Measurements from ENCODE around the gene LARP4. TPM values are rescaled to one million over a fixed set of nuclear protein-coding genes. Genes with fewer than 3 reads are reported as not detected.

The LARP4 gene
- polyA plus RNA-seq, 1 donor from 2014 or later = 17.8 TPM

DNA sequence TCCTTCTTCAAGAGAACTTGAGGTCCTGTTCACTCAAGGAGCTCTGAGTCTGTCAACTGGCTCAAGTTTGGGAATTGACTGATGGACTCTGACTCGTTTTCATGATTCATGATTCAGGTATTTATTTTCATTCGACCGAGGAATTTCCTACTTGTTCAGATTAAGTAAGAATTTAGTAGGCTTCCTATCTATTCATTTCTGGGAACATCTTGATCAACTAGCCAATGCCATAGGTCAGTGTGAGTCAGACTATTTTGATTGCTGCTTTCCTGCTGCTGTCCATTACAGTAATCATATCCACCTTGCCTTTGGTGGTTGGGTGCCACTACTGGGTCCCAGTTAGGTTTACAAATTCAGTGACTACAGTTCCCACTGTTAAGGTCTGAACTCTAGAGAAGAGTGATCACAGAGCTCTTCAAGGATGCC is 10.4 kb upstream of the LARP4 start:
- H3K9ac ChIP-seq (ENCODE audit: low read length) = no peak overlapping the region
- no peak overlapping the region for H2AFZ ChIP-seq (ENCODE audit: low read depth, low read length)
- TF ChIP-seq, protein P1, sequence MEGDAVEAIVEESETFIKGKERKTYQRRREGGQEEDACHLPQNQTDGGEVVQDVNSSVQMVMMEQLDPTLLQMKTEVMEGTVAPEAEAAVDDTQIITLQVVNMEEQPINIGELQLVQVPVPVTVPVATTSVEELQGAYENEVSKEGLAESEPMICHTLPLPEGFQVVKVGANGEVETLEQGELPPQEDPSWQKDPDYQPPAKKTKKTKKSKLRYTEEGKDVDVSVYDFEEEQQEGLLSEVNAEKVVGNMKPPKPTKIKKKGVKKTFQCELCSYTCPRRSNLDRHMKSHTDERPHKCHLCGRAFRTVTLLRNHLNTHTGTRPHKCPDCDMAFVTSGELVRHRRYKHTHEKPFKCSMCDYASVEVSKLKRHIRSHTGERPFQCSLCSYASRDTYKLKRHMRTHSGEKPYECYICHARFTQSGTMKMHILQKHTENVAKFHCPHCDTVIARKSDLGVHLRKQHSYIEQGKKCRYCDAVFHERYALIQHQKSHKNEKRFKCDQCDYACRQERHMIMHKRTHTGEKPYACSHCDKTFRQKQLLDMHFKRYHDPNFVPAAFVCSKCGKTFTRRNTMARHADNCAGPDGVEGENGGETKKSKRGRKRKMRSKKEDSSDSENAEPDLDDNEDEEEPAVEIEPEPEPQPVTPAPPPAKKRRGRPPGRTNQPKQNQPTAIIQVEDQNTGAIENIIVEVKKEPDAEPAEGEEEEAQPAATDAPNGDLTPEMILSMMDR (IDR thresholded peaks at IDR 0.05; ENCODE audit: poor library complexity, severe bottlenecking) = no peak
- TF ChIP-seq POLR2AphosphoS5 (IDR thresholded peaks at IDR 0.05) = no peak
- TF ChIP-seq EP300 (conservative IDR thresholded peaks at IDR 0.05; ENCODE audit: poor library complexity, severe bottlenecking) = no peak
- TF ChIP-seq, protein P2, sequence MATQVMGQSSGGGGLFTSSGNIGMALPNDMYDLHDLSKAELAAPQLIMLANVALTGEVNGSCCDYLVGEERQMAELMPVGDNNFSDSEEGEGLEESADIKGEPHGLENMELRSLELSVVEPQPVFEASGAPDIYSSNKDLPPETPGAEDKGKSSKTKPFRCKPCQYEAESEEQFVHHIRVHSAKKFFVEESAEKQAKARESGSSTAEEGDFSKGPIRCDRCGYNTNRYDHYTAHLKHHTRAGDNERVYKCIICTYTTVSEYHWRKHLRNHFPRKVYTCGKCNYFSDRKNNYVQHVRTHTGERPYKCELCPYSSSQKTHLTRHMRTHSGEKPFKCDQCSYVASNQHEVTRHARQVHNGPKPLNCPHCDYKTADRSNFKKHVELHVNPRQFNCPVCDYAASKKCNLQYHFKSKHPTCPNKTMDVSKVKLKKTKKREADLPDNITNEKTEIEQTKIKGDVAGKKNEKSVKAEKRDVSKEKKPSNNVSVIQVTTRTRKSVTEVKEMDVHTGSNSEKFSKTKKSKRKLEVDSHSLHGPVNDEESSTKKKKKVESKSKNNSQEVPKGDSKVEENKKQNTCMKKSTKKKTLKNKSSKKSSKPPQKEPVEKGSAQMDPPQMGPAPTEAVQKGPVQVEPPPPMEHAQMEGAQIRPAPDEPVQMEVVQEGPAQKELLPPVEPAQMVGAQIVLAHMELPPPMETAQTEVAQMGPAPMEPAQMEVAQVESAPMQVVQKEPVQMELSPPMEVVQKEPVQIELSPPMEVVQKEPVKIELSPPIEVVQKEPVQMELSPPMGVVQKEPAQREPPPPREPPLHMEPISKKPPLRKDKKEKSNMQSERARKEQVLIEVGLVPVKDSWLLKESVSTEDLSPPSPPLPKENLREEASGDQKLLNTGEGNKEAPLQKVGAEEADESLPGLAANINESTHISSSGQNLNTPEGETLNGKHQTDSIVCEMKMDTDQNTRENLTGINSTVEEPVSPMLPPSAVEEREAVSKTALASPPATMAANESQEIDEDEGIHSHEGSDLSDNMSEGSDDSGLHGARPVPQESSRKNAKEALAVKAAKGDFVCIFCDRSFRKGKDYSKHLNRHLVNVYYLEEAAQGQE (IDR thresholded peaks at IDR 0.05; ENCODE audit: borderline replicate concordance) = no peak
- TF ChIP-seq TAF1 (IDR thresholded peaks at IDR 0.05; ENCODE audit: low read depth) = no peak
- no peak overlapping the region for H3K27ac ChIP-seq (ENCODE audit: low read length)
- no peak overlapping the region for H3K4me3 ChIP-seq (ENCODE audit: low read length)
- H3K27me3 ChIP-seq (ENCODE audit: insufficient read depth, low read depth, low read length) = no peaks in the 10 kb centered on the region
- H4K20me1 ChIP-seq (ENCODE audit: insufficient read depth) = no peaks in the 10 kb centered on the region
- no peaks in the 10 kb centered on the region for H3K9me2 ChIP-seq (ENCODE audit: insufficient read depth, low read length)
- no peaks in the 10 kb centered on the region for H3K36me3 ChIP-seq (ENCODE audit: insufficient read depth, low read length)
- no peak overlapping the region for H3K4me2 ChIP-seq (ENCODE audit: low read length)
- no peaks in the 10 kb centered on the region for H3F3A ChIP-seq (ENCODE audit: insufficient read depth, low read length, poor library complexity, severe bottlenecking)
- no peaks in the 10 kb centered on the region for H3K79me2 ChIP-seq (replicated peaks; ENCODE audit: insufficient read depth, low read length)
- no peaks in the 10 kb centered on the region for H3K9me3 ChIP-seq (ENCODE audit: low read length)

DNA sequence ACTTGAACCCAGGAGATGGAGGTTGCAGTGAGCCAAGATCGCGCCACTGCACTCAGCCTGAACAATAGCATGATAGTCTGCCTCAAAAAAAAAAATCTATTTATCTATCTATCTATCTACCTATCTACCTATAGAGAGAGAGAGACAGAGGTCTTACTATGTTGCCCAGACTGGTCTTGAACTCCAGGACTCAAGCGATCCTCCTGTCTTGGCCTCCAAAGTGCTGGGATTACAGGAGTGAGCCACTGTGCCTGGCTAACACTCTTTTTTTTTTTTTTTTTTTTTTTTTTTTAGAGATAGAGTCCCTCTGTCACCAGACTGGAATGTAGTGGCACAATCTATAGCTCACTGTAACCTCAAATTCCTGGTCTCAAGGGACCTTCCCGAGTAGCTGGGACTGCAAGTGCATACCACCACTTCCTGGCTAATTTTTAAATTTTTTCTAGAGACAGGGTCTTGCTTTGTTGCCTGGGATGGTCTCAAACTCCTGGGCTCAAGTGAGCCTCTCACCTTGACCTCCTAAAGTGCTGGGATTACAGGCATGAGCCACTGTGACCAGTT is 6.1 kb upstream of the LARP4 start:
- Histone ChIP-seq H3K9ac (ENCODE audit: low read length) (no peak overlapping the region), H2AFZ (ENCODE audit: low read depth, low read length) (no peak overlapping the region), H3K4me3 (ENCODE audit: low read length) (no peak overlapping the region)

More for the DNA sequence above, 6.1 kb upstream of the LARP4 start:
- Histone ChIP-seq H3K27ac (ENCODE audit: low read length) (no peak overlapping the region), H3F3A (ENCODE audit: insufficient read depth, low read length, poor library complexity, severe bottlenecking) (no peaks in the 10 kb centered on the region), H3K9me3 (ENCODE audit: low read length) (no peaks in the 10 kb centered on the region), H3K9me2 (ENCODE audit: insufficient read depth, low read length) (no peaks in the 10 kb centered on the region), H3K27me3 (ENCODE audit: insufficient read depth, low read depth, low read length) (no peaks in the 10 kb centered on the region), H3K79me2 (replicated peaks; ENCODE audit: insufficient read depth, low read length) (no peaks in the 10 kb centered on the region), H3K36me3 (ENCODE audit: insufficient read depth, low read length) (no peaks in the 10 kb centered on the region), H4K20me1 (ENCODE audit: insufficient read depth) (no peaks in the 10 kb centered on the region), H3K4me2 (ENCODE audit: low read length) (no peak overlapping the region)
- TF ChIP-seq TAF1 (IDR thresholded peaks at IDR 0.05; ENCODE audit: low read depth) (no peak), EP300 (conservative IDR thresholded peaks at IDR 0.05; ENCODE audit: poor library complexity, severe bottlenecking) (no peak), MXI1 (conservative IDR thresholded peaks at IDR 0.05; ENCODE audit: poor library complexity, severe bottlenecking) (no peak), EZH2 (IDR thresholded peaks at IDR 0.05; ENCODE audit: borderline replicate concordance, insufficient read depth, low read length, poor library complexity, severe bottlenecking) (no peak), SMC3 (conservative IDR thresholded peaks at IDR 0.05; ENCODE audit: poor library complexity) (no peak), RAD21 (conservative IDR thresholded peaks at IDR 0.05) (no peak), POLR2AphosphoS5 (IDR thresholded peaks at IDR 0.05) (no peak)
- TF ChIP-seq, protein P2 (IDR thresholded peaks at IDR 0.05; ENCODE audit: borderline replicate concordance) = no peak
- TF ChIP-seq, protein P1 (IDR thresholded peaks at IDR 0.05; ENCODE audit: poor library complexity, severe bottlenecking) = no peak

Data from neural cell (in vitro differentiated cells).